RPMI7951 (cell line): ENCODE measurements around the gene LRFN3. TPM values are rescaled to one million over a fixed set of nuclear protein-coding genes. Genes with fewer than 3 reads are reported as not detected.
"Not testable (repeated sequence)": the region's sequence is repeated elsewhere in the genome, so short reads cannot be mapped to it uniquely, and the experiment has no call there.

Source experiments
- DNase-seq: peaks from one replicate; pipeline ENCODE4 v3.0.0-alpha.2; 2012; ENCODE audit warnings: low read depth
- total RNA-seq: library from RNA; depleted of rRNA; stranded (reverse); fragments of >200 nt; shearing (Covaris generic); gene quantifications from 2 replicates; pipeline ENCODE4 v1.2.3, GENCODE V29; 2014

The LRFN3 gene
- total RNA-seq, 1 experiment from 2014 or later: 5.5 TPM

DNA sequence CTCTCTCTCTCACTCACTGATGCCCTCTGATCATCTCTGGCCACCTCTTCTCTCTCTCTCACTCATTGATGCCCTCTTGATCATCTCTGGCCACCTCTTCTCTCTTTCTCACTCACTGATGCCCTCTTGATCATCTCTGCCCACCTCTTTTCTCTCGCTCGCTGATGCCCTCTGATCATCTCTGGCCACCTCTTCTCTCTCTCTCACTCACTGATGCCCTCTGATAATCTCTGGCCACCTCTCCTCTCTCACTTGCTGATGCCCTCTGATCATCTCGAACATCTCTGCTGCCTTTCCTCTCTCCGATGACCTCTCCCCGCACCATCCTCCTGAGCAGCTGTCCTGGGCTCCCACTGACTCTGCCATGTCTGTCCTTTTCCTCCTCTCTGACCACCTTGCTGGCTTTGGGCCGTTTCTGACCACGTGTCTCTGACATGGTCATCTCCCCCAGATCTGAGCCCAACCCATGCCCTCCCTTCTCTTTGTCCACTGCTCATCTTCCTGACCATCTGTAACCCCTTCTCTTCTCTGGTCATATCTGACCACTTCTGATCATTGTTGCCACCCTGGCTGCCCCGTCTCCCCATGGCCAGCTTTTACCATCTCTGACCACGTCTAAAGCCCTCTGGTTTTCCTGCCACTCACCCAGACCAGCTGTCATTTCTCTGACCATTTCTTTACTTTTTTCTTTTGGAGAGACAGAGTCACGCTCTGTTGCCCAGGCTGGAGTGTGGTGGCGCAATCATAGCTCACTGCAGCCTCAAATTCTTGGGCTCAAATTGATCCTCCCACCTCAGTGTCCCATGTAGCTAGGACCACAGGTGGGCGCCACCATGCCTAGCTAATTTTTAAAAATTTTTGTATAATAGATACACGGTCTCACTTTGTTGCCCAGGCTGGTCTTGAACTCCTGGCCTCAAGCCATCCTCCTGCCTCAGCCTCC lies 2.4 kb downstream of the LRFN3 start:
- no peak for DNase-seq

DNA sequence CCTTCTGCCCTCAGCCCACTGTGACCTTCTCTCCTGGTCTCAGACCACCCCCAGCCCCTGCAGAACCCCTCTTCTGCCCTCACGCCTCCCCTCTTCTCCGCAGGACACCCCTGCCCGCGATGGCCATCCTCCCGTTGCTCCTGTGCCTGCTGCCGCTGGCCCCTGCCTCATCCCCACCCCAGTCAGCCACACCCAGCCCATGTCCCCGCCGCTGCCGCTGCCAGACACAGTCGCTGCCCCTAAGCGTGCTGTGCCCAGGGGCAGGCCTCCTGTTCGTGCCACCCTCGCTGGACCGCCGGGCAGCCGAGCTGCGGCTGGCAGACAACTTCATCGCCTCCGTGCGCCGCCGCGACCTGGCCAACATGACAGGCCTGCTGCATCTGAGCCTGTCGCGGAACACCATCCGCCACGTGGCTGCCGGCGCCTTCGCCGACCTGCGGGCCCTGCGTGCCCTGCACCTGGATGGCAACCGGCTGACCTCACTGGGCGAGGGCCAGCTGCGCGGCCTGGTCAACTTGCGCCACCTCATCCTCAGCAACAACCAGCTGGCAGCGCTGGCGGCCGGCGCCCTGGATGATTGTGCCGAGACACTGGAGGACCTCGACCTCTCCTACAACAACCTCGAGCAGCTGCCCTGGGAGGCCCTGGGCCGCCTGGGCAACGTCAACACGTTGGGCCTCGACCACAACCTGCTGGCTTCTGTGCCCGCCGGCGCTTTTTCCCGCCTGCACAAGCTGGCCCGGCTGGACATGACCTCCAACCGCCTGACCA lies 3.3 kb downstream of the LRFN3 start:
- no peak for DNase-seq

DNA sequence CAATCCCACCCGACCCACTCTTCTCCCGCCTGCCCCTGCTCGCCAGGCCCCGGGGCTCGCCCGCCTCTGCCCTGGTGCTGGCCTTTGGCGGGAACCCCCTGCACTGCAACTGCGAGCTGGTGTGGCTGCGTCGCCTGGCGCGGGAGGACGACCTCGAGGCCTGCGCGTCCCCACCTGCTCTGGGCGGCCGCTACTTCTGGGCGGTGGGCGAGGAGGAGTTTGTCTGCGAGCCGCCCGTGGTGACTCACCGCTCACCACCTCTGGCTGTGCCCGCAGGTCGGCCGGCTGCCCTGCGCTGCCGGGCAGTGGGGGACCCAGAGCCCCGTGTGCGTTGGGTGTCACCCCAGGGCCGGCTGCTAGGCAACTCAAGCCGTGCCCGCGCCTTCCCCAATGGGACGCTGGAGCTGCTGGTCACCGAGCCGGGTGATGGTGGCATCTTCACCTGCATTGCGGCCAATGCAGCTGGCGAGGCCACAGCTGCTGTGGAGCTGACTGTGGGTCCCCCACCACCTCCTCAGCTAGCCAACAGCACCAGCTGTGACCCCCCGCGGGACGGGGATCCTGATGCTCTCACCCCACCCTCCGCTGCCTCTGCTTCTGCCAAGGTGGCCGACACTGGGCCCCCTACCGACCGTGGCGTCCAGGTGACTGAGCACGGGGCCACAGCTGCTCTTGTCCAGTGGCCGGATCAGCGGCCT lies 4.1 kb downstream of the LRFN3 start:
- DNase-seq: no peak

DNA sequence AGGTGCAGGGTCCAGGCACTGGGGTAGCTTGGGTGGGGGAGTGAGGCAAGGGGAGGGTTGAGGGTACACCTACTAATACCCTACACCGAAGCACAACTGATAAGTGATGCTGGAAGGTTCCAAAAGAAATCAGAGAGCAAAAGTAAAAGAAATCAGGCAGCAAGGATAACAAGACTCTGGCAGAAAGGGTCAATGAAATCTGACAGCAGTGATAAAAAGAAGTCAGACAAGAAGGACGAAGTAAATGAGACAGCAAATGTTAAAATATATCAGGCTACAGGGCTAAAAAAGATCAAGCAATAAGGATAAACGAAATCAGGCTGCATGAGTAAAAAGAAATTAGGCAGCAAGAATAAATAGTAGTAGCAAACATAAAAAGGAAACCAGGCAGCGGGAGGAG lies 4.7 kb downstream of the LRFN3 start:
- no peak for DNase-seq

DNA sequence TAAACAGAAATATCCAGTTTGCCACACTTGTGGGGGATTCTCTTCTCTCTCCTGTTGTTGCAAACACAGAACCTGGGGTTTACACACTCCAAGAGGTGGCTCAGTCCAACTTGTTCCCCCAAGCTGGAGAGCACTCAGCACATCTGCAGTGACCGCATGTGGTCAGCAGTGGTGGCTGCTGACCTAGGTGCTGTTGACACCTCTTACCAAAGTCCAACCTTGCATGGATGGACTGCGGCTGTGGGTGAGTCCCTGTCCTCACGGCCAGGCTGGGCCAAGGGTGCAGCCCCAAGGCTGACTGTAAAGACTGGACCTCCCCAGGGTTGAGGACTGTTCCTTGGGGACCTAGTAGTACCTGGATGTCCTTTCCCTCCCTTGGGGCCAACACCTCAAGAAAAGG lies 6.1 kb downstream of the LRFN3 start:
- DNase-seq: no peak

GRCh38 chr19:35943321-35944301 lies 7.4 kb downstream of the LRFN3 start:
- no peak for DNase-seq

GRCh38 chr19:35944556-35944955 lies 8.4 kb downstream of the LRFN3 start:
- DNase-seq: no peak

GRCh38 chr19:35945121-35945790 lies 9.1 kb downstream of the LRFN3 start:
- no peak for DNase-seq

- no peak for DNase-seq
Measured at GRCh38 chr19:35946203-35946602, 10.0 kb downstream of the LRFN3 start.

GRCh38 chr19:35949131-35949530 lies 13.0 kb downstream of the LRFN3 start:
- peak; percentile 20 for DNase-seq

GRCh38 chr19:35955881-35956634 lies 19.9 kb downstream of the LRFN3 start:
- DNase-seq: peak; percentile 10

GRCh38 chr19:35957411-35957810 lies 21.2 kb downstream of the LRFN3 start:
- not testable (repeated sequence) for DNase-seq

DNA sequence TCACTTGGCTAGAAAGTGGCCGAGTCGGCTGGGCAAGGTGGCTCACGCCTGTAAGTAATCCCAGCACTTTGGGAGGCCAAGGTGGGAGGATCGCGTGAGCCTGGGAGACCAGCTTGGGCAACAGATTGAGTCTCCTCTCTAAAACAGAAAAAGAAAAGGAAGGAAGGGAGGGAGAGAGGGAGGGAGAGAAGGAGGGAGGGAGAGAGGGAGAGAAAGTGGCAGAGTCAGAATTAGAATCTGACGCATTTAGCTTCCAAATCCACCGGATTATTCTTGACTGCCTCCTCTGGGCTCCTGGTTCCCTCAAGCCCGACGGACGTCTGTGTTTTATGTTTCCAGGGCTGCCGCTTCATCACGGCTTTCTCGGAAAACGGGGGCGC lies 22.5 kb downstream of the LRFN3 start:
- no peak for DNase-seq

- no peak for DNase-seq
Measured at GRCh38 chr19:35959040-35959967, 23.1 kb downstream of the LRFN3 start.

DNA sequence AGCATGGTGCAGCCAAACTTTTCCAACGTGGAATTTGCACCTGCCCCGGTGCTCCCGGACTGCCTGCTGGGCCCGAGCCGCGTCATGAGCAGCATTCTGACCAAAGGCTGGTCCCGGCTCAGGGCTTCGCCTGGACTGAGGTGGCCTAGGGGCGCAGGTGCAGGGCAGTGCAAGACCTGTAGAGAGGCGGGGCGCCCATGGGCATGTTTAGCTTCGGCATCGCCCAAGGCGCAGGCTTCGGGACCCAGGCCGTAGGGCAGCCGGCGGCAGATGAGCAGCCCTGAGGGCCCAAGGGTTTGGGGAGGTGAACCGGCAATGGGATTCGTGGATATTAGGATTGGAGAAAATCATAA lies 23.8 kb downstream of the LRFN3 start:
- no peak for DNase-seq

DNA sequence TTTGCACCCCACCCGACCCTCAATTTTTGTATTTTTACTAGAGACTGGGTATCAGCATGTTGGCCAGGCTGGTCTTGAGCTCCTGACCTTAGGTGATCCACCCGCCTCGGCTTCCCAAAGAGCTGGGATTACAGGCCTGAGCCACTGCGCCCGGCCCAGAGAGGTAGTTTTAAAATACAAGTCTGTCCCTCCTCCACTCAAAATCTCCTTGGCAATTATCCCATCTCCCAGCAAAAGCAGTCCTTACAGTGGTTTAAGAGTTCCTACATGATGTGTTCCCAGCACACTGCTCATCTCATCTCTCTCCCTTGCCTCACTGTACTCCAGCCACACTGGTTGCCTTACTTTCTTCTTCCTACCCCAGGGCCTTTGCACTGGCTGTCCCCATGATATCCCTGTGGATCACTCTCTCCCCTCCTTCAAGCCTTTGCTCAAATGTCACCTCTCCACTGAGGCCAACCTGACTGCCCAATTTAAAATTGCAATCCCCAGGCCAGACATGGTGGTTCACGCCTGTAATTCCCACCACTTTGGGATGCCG lies 24.3 kb downstream of the LRFN3 start:
- DNase-seq: no peak

- peak; percentile 62 for DNase-seq
Measured at GRCh38 chr19:35963514-35963913, 27.3 kb downstream of the LRFN3 start.

- DNase-seq: no peak
Measured at GRCh38 chr19:35966771-35967170, 30.6 kb downstream of the LRFN3 start.
